ENCODE data around the gene KMT2E. TPM values are rescaled to one million over a fixed set of nuclear protein-coding genes. Genes with fewer than 3 reads are reported as not detected.

Gene KMT2E
- total and polyA plus RNA-seq, 2 donors (not counting 1 experiment from before 2014, with no cell fraction given) = 32.4 to 328 TPM

GRCh38 chr7:105015390-105015965, 1.5 kb downstream of the KMT2E start:
- intact Hi-C loops (cut with micrococcal nuclease) = loop anchor here (1.0 to 10.0 kb wide), 3 partner anchors 92 to 1099 kb away; partner anchors contain the start of genes PUS7 and SYPL1
- Histone ChIP-seq H3K9ac (ENCODE audit: low read length) (peak overlapping the region; percentile 100), H3K27ac (ENCODE audit: low read length in 2 of 2) (peak overlapping the region; percentile 100), H4K20me1 (ENCODE audit: control insufficient read depth, insufficient read depth, low read length, poor library complexity, severe bottlenecking) (peaks cover 6% of the 10 kb centered on the region), H3K4me2 (replicated peaks; ENCODE audit: low read depth, low read length, poor library complexity, severe bottlenecking) (peak overlapping the region; percentile 82), H3K27me3 (replicated peaks in 1 of 4; ENCODE audit: control extremely low read depth in 1 of 4, control insufficient read depth in 3 of 4, insufficient read depth in 4 of 4, low read length in 3 of 4) (no peaks in the 10 kb centered on the region), H3K9me3 (ENCODE audit: control extremely low read depth in 1 of 3, control insufficient read depth in 2 of 3, insufficient read depth in 1 of 3, low read length in 2 of 3) (no peaks in the 10 kb centered on the region), H3K79me2 (ENCODE audit: control insufficient read depth, insufficient read depth, low read length) (peaks cover 93% of the 10 kb centered on the region), H3K4me3 (ENCODE audit: control extremely low read depth in 1 of 5, extremely low read depth in 1 of 5, insufficient read depth in 1 of 5, low read depth in 2 of 5, low read length in 4 of 5) (peak overlapping the region; percentile 95 to 100 (median 99)), H3K36me3 (replicated peaks in 1 of 2; ENCODE audit: control extremely low read depth in 1 of 2, control insufficient read depth in 1 of 2, extremely low read depth in 1 of 2, insufficient read depth in 2 of 2, low read length in 1 of 2) (peaks cover 0 to 2% of the 10 kb centered on the region in 2 experiments), H3K4me1 (ENCODE audit: control insufficient read depth in 2 of 2, insufficient read depth in 2 of 2, low read length in 2 of 2) (peaks cover 24 to 46% of the 10 kb centered on the region in 2 donors), H2AFZ (ENCODE audit: insufficient read depth, low read depth, low read length, poor library complexity, severe bottlenecking) (peak overlapping the region; percentile 71)
- WGBS (ENCODE audit: insufficient coverage) = 0% methylated on average over 4 of the region's 10 CpGs
- Mint-ChIP-seq H3K9me3 (ENCODE audit: insufficient read depth) (no peaks in the 10 kb centered on the region), H3K4me3 (peak overlapping the region; percentile 99), H3K27ac (peak overlapping the region; percentile 100), H3K27me3 (no peaks in the 10 kb centered on the region), H3K4me1 (peaks cover 47% of the 10 kb centered on the region)
- TF ChIP-seq EZH2 (IDR thresholded peaks at IDR 0.05; ENCODE audit: borderline replicate concordance, insufficient read depth, low read depth, low read length, poor library complexity, severe bottlenecking) = no peak
- TF ChIP-seq, protein P1, sequence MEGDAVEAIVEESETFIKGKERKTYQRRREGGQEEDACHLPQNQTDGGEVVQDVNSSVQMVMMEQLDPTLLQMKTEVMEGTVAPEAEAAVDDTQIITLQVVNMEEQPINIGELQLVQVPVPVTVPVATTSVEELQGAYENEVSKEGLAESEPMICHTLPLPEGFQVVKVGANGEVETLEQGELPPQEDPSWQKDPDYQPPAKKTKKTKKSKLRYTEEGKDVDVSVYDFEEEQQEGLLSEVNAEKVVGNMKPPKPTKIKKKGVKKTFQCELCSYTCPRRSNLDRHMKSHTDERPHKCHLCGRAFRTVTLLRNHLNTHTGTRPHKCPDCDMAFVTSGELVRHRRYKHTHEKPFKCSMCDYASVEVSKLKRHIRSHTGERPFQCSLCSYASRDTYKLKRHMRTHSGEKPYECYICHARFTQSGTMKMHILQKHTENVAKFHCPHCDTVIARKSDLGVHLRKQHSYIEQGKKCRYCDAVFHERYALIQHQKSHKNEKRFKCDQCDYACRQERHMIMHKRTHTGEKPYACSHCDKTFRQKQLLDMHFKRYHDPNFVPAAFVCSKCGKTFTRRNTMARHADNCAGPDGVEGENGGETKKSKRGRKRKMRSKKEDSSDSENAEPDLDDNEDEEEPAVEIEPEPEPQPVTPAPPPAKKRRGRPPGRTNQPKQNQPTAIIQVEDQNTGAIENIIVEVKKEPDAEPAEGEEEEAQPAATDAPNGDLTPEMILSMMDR (IDR thresholded peaks at IDR 0.05) = no peak
- ChIA-PET CTCF (interaction anchor here (1.1 to 16.1 kb wide), 11 partner anchors 11 to 97 kb away, joined by 3 to 282 read pairs (median 6); no protein-coding TSS in a partner anchor), POLR2A (interaction anchor here (0.5 to 8.5 kb wide), 7 partner anchors 13 to 73 kb away, joined by 4 to 101 read pairs (median 11); no protein-coding TSS in a partner anchor)
- no peak for ATAC-seq (ENCODE audit: low read depth)
- DNase-seq = peak; percentile 41
